Activated CD4-positive, CD25-positive, alpha-beta regulatory T cell treated with anti-CD3 and anti-CD28 coated beads, Interleukin-2, amount 50 U/mL, for 16 hours (primary cell): ENCODE measurements around the gene RHNO1.
"Not testable (repeated sequence)": the region's sequence is repeated elsewhere in the genome, so short reads cannot be mapped to it uniquely, and the experiment has no call there.

Experiments
- DNase-seq: peaks from one replicate; pipeline ENCODE4 v3.0.0-alpha.2; 2020; ENCODE audit warnings: low read depth, low spot score

The RHNO1 gene

GRCh38 chr12:2858944-2859421 lies 18.0 kb upstream of the RHNO1 start:
- DNase-seq = no peak

- no peak for DNase-seq
These were observed 16.9 kb upstream of the RHNO1 start for GRCh38 chr12:2860170-2860569.

GRCh38 chr12:2862876-2863275 lies 14.1 kb upstream of the RHNO1 start:
- DNase-seq = no peak

GRCh38 chr12:2863402-2863801 lies 13.6 kb upstream of the RHNO1 start:
- DNase-seq = not testable (repeated sequence)

- DNase-seq = no peak
These were observed 12.8 kb upstream of the RHNO1 start for GRCh38 chr12:2864198-2864597.

GRCh38 chr12:2868986-2869632 lies 7.9 kb upstream of the RHNO1 start:
- DNase-seq = not testable (repeated sequence)

GRCh38 chr12:2876431-2877046 lies 484 bp upstream of the RHNO1 start:
- no peak for DNase-seq

- DNase-seq = no peak
These were observed 1.1 kb downstream of the RHNO1 start for GRCh38 chr12:2877953-2878732.

GRCh38 chr12:2879853-2880252 lies 2.8 kb downstream of the RHNO1 start:
- DNase-seq = no peak

- no peak for DNase-seq
These were observed 7.8 kb downstream of the RHNO1 start for GRCh38 chr12:2884810-2885209.

- DNase-seq = no peak
These were observed 9.9 kb downstream of the RHNO1 start for GRCh38 chr12:2886768-2887450.

GRCh38 chr12:2890001-2890387 lies 13.0 kb downstream of the RHNO1 start:
- no peak for DNase-seq

GRCh38 chr12:2890388-2891239 lies 13.6 kb downstream of the RHNO1 start, which contains the start of gene TULP3:
Gene TULP3, plus strand, starts transcription at chr12:2890891. Its CDS starts 57 bp downstream, at chr12:2890948.
- DNase-seq = peak; percentile 99

GRCh38 chr12:2891240-2892053 lies 14.4 kb downstream of the RHNO1 start:
- DNase-seq = no peak

GRCh38 chr12:2892246-2892645 lies 15.2 kb downstream of the RHNO1 start:
- DNase-seq = no peak

- DNase-seq = no peak
These were observed 16.0 kb downstream of the RHNO1 start for GRCh38 chr12:2893007-2893406.

- DNase-seq = no peak
These were observed 18.0 kb downstream of the RHNO1 start for GRCh38 chr12:2895051-2895451.

GRCh38 chr12:2895511-2895910 lies 18.5 kb downstream of the RHNO1 start:
- DNase-seq = no peak

- no peak for DNase-seq
These were observed 20.4 kb downstream of the RHNO1 start for GRCh38 chr12:2897418-2897817.

GRCh38 chr12:2900642-2901041 lies 23.6 kb downstream of the RHNO1 start:
- DNase-seq = no peak
